KOPT-K1 (cell line): ENCODE data around the gene SLX4IP.

Experiments used
- H3K27ac ChIP-seq: fragments of 200-600 bp; sonication (generic); 2 replicates; pipeline ENCODE4 v1.5.1; 2016; ENCODE audit warnings: antibody characterized with exemption, mild to moderate bottlenecking, low read depth, low read length; ENCODE audit not compliant: poor library complexity, severe bottlenecking
- H3K36me3 ChIP-seq: fragments of 200-600 bp; sonication (generic); 2 replicates; pipeline ENCODE4 v1.5.1; 2017; ENCODE audit warnings: antibody characterized with exemption, mild to moderate bottlenecking, low read length, moderate library complexity; ENCODE audit not compliant: insufficient read depth
- H3K9me3 ChIP-seq: fragments of 200-600 bp; sonication (generic); 2 replicates; pipeline ENCODE4 v1.5.1; 2017; ENCODE audit warnings: antibody characterized with exemption, low read length, mild to moderate bottlenecking; ENCODE audit not compliant: insufficient read depth, poor library complexity, severe bottlenecking

SLX4IP gene

DNA sequence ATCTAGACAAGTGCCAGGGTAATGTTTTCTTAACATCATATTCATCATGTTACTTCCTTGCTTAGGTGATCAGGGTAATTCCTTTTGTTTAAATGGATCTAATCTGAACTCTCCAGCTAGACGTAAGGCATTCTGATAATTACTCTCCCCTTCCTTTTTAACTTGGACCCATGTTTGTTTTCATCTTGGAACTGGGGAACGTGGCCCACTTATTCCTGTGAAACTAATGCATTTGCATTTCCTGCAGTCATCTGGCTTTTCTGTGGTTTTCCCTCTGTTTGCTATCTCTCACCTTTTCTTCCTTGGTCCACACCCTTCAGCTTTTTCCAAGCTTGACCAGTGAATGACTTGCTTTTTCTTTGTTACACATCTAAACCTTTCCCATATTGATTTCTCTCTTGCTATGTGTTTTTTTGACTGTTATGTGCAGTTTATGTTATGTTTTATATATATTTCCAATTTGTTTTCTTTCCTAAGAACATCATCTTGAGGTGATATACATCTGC lies 33.3 kb downstream of the SLX4IP start:
- Histone ChIP-seq H3K27ac (no peak overlapping the region), H3K9me3 (no peaks in the 10 kb centered on the region), H3K36me3 (peaks cover 5% of the 10 kb centered on the region; the same call in 1 of the 2 replicates)

DNA sequence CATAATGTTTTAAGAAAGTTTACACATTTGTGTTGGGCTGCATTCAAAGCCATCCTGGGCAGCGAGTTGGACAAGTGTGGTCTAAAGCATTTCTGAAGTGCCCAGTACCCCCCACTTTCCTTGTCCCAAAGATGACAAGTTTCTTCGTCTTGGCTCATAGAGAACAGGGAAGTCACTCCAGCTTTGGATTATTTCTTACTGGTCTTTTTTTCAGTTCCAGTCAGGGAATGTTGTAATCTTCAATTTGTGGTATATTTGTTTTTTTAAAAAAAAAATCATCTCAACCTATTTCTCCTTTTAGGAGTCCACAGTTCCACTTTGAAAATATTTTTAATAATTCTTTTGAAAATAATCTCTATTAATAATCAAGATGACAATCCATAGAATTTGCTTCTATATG lies 34.0 kb downstream of the SLX4IP start:
- Histone ChIP-seq H3K36me3 (peaks cover 5% of the 10 kb centered on the region; the same call in 1 of the 2 replicates), H3K27ac (no peak overlapping the region), H3K9me3 (no peaks in the 10 kb centered on the region)

DNA sequence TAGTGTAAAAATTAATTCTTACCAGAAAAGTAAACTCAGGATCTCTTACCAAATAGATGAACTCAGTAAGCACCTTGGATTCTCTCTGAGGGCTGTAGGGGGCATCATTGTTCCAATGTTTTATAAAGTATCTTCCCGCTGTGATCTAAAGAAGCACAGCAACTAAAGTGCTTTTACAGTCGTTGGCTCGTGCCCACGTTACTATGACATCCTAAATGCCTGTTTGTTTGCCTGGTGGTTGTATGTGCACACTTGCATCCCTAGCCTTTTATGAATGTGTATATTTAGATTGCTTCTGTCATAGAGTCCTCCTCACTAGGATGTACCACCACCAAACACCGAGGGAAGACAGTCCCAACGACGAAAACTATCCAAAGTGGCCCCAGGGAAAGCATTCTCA lies 34.5 kb downstream of the SLX4IP start:
- peaks cover 5% of the 10 kb centered on the region; the same call in 1 of the 2 replicates for H3K36me3 ChIP-seq
- no peaks in the 10 kb centered on the region for H3K9me3 ChIP-seq
- H3K27ac ChIP-seq = no peak overlapping the region

DNA sequence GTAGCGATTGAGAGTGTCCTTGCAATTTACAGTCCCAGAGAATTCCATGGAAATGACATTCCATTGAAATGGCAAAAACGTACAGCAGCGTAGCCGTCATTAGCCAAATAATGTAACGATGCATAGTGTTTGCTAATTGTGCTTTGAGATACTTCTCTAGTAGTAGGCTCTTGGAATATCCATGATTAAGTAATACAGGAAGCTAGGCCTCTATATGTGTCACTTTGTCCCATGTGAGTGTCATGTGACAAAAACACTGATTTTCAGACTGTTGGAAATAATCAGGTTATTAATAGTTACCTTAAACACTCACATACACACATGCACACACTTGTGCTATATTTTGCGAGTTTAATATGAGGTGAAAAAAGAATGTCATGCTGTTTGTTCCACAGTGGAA lies 35.2 kb downstream of the SLX4IP start:
- no peaks in the 10 kb centered on the region for H3K36me3 ChIP-seq
- no peak overlapping the region for H3K27ac ChIP-seq
- H3K9me3 ChIP-seq = no peaks in the 10 kb centered on the region

DNA sequence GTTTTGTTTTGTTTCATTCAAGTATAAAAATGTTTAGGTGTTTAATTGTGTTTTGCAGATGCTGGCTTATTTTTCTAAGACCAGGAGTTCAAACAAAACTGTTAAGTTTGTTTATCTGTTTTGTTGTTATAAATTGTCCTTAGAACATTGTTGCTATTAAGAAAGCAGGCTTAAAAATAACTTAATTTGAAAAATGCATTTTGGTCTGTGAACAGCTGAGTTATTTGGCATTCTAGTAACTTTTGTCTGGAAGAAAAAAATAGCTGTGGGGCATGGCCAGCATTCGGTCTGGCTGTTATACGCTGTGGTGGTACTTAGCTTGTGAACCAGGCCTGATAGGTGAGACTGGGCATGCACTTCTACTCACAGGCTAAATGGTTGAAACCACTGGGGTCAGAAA lies 37.8 kb downstream of the SLX4IP start:
- Histone ChIP-seq H3K27ac (no peak overlapping the region), H3K36me3 (no peaks in the 10 kb centered on the region), H3K9me3 (no peaks in the 10 kb centered on the region)

DNA sequence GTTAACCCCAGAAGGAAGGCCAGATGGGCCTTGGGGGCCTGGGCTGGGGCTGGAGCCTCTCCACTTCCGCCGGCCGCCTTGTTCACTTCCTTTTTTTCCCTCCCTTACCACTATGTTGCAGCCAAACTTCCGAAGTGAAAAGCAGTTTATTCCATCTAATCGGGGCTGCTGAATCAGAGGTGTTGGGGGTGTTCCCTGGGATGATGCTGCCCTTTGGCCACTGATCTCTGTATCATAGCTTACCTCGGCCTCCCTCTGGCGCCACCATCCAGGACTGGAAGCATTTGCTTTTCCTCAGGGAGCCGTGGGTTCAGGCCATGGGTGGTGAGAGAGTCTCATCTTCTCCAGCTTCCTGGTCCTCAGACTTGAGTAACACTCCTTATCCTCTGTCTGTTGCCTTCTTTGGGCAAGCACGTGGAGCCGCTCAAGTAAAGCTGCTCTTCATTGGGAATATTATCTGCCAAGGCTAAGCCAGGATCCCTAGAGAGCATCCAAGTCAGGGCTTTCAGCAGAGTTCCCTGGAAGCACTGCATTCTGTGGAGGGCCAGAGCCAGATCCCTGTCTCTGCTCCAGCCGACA lies 39.6 kb downstream of the SLX4IP start:
- Histone ChIP-seq H3K36me3 (no peaks in the 10 kb centered on the region), H3K9me3 (no peaks in the 10 kb centered on the region), H3K27ac (no peak overlapping the region)

DNA sequence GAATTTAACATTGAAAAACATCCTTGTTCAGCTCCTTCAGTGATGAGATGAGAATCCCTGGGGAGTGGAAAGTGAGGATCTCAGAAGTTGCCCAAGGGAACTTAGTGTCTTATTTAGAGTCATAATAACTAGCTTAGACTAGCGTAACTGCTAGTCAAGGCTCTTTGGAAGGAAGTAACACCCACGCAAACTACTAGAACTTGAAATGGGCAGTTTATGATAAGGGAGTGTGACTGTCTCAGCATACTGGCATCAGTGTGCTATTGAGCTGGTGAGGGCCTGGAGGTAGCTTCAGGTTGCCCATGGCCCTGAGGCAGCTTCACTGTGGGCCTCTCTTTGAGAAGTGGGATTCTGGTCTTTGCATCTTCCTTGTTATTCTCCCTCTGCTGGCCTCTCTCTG lies 40.1 kb downstream of the SLX4IP start:
- Histone ChIP-seq H3K27ac (no peak overlapping the region), H3K36me3 (no peaks in the 10 kb centered on the region), H3K9me3 (no peaks in the 10 kb centered on the region)

DNA sequence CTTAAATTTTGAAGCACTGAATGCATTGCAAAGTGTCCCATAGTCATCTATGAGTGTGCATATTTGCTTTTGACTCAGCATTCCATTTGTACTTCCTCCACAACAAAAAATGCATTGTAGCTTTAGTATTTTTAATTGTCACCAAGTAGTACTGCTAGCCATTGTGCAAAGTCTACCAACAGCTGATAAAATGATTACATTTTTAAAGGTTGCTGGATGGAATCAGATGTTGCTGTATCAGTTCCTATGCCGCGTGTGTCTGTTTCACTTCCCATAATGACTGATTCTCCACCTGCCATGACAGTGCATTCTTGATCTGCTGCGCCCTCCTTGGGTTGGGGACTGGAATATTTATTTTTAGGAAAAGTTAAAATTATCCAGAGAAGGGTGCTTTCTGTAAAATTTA lies 41.2 kb downstream of the SLX4IP start:
- H3K36me3 ChIP-seq = no peaks in the 10 kb centered on the region
- no peak overlapping the region for H3K27ac ChIP-seq
- no peaks in the 10 kb centered on the region for H3K9me3 ChIP-seq

DNA sequence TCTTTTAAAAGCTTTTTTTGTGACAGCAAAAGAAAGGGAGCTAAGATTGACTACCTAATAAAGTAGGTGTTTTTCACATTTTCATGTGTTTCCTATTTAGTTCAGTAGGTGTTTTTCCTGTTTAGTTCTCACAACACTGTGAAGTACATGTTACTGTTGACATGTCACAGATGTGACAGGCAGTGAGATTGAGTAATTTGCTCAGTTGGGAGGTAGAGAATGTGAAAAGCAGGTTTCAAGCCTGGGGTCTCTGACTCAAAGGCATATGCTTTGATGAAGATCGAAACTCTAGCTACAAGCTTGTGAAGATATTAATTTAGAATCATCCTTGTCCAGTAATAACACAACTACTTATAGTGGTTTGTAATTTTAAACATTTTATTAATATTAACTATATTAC lies 43.1 kb downstream of the SLX4IP start:
- Histone ChIP-seq H3K36me3 (no peaks in the 10 kb centered on the region), H3K27ac (no peak overlapping the region), H3K9me3 (no peaks in the 10 kb centered on the region)

DNA sequence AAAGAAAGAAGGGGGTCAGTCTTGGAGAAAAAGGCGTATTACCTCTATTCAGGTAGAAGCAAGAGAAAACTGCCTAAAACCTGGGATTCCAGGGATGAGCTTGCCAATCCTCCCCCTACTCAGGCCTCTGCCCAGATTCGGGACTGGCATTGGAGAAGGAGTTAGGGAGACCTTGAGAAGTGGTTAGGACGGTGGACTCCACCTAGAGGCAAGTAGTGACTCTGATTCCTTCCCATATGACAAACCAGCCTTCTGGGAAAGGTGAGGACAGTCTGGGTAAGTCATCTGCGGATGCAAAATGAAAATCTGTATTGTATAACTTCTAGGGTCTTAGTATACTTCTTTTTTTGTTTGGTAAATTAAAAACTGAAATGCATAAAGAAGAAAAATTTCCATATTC lies 43.8 kb downstream of the SLX4IP start:
- Histone ChIP-seq H3K9me3 (no peaks in the 10 kb centered on the region), H3K27ac (no peak overlapping the region)

DNA sequence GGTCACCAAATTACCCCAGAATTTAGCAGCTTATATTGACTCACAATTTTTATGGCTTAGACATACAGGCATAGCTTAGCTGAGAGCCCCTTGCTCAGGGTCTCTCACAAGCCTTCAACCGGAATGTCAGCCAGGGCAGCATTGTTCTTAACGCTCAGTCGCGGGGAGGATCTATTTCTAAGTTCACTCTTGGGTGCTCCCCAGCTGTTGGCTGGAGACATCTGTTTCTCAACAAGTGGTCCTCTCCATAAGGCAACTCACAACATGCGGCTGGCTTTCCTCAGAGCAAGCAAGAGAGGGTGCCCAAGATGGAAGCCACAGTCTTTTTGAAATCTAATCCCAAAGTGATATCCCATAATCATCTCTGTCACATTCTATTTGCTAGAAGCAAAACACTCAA lies 46.6 kb downstream of the SLX4IP start:
- no peak overlapping the region for H3K27ac ChIP-seq
- no peaks in the 10 kb centered on the region for H3K9me3 ChIP-seq
- no peaks in the 10 kb centered on the region for H3K36me3 ChIP-seq

More for the DNA sequence above, 43.8 kb downstream of the SLX4IP start:
- H3K36me3 ChIP-seq = no peaks in the 10 kb centered on the region

DNA sequence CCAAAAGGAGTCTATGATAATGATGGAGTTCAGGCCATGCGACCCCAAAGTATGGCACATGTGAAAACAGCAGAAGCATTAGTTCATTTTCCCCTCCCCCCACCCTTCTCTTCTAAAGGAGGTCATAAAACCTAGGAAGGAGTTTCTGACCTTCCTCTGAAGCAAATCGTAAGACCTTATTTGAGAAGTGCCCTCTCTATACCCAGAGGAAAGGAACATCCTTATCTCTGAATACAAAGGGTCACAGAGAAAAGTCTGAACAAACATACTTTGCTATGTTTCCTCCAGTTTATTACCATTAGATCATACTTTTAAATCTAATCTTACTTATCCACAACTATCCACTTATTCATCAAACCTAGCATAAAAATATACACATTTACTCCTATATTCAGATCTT lies 48.6 kb downstream of the SLX4IP start:
- H3K36me3 ChIP-seq = no peaks in the 10 kb centered on the region

DNA sequence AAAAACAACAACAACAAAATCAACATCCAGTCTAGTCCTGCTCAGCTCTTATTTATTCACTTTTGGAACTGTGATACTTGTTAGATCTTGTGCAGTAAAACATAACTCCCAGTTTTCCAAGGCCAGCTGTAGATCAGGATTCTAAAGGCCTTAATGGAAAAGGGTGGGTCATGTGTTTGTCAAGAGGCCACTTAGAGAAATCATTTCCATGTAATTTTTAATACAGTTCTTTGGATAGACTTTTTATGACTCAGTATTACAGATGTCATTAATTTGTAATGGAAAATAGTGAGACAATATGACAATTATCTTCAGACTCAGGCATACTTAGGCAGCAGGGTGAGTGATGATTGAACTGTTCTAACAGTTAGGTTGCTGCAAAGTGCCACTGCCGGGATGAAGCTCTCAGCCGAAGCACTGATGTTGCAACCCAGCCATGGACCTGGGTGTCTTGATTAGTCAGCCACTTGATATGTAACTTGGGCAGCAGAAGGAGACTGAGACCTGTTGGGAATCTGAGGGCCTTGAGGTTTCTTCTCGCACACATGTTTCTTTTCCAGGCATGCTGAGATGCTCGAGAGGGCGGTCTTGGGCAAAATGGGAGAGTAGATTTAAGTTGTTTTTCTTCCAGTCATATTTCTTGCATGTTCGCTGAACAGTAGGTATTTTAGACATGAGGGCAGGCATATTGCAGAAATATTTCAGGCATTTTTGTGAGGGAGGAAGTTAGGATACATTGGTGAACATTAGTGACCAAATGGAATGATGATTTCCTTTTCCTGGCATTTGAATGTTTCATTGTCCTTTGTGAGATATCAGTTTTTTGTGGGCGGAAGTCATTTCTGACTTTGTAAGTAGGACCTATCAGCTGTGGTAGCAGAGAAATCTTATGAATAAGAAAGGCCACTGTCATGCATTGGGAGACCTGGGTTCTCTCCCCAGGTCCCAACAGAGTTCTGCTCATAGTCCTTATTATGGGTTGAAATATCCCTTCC lies 52.3 kb downstream of the SLX4IP start:
- Histone ChIP-seq H3K27ac (no peak overlapping the region), H3K36me3 (no peaks in the 10 kb centered on the region), H3K9me3 (no peaks in the 10 kb centered on the region)

More for the DNA sequence above, 48.6 kb downstream of the SLX4IP start:
- Histone ChIP-seq H3K27ac (no peak overlapping the region), H3K9me3 (no peaks in the 10 kb centered on the region)

DNA sequence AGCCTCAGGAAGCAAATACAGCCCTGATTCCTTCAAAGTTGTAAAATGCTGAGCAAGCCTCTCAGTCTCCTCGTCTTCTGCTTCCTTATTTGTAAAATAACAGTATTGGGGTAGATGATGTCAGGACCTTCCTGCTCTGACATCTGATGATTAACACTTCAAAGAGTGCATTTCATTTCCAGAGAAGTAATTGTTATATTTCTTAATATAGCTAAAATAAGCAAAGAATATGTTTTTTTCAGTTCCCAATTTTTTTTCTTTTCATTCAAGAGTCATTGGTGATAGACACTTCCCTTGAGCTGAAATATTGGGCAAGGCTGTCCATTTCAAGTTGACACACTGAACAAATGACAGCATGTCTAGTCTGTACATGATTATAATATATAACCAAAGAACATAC lies 53.4 kb downstream of the SLX4IP start:
- Histone ChIP-seq H3K9me3 (no peaks in the 10 kb centered on the region), H3K36me3 (no peaks in the 10 kb centered on the region), H3K27ac (no peak overlapping the region)

DNA sequence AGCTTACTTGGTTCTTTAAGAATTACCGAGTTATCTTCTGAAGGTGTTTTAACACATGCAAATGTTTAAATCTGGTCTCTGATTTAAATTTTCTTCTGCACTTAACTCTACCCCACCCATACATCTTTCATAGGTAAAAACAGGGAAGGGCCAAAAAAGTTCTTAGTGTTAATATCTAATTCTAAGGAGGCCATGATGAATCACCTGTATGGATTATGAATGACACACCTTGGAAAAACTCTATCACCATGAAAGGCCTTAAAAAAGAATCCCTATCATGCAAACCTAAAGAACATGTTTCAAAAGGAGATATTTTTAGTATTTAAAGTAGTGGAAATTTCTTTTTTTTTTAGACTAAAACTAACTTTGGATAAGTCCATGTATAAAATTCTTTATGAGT lies 54.7 kb downstream of the SLX4IP start:
- Histone ChIP-seq H3K27ac (no peak overlapping the region), H3K9me3 (no peaks in the 10 kb centered on the region), H3K36me3 (no peaks in the 10 kb centered on the region)
